IMR-90 (cell line): ENCODE results near the gene OR6V1. TPM values are rescaled to one million over a fixed set of nuclear protein-coding genes. Genes with fewer than 3 reads are reported as not detected.

Experiments
- ATAC-seq: fragments of 200-7000 bp; cut with Tn5 transposase; 2 replicates; pipeline ENCODE4 v1.9.1; 2020; ENCODE audit warnings: low read depth, mild to moderate bottlenecking, moderate library complexity
- BruUV-seq: library from RNA; stranded (reverse); fragments of 400-500 nt; replicated peaks from 2 replicates; lab custom pipeline; 2021; lab: Mats Ljungman, UMichigan
- CTCF ChIA-PET: fragments of 300-600 bp; formaldehyde crosslinking; extraction: SDS; loops from one replicate; lab custom pipeline; 2021; ENCODE audit warnings: antibody characterized with exemption; lab: Yijun Ruan, JAX
- POLR2A ChIA-PET: fragments of 300-600 bp; sonication (Branson Sonifier 250); formaldehyde crosslinking; loops from one replicate; lab custom pipeline; 2022; ENCODE audit warnings: antibody characterized with exemption; ENCODE audit not compliant: unreplicated experiment; lab: Charles Lee
- DNase-seq: peaks from one replicate; pipeline ENCODE4 v3.0.0; 2013
- H2AFZ ChIP-seq: replicated peaks from 2 replicates; pipeline ENCODE3; 2013; ENCODE audit warnings: low read length, mild to moderate bottlenecking; ENCODE audit not compliant: poor library complexity
- H2AK5ac ChIP-seq: 2 replicates; pipeline ENCODE4 v1.6.1; 2013; ENCODE audit warnings: low read depth, low read length, inconsistent platforms
- H2AK9ac ChIP-seq: replicated peaks from 2 replicates; pipeline ENCODE3; 2013; ENCODE audit warnings: mild to moderate bottlenecking, low read depth, low read length, moderate library complexity; ENCODE audit not compliant: poor library complexity
- H2BK120ac ChIP-seq: 2 replicates; pipeline ENCODE4 v1.6.1; 2013; ENCODE audit warnings: low read depth, low read length, inconsistent platforms
- H2BK15ac ChIP-seq: 3 replicates; pipeline ENCODE4 v1.6.1; 2013; ENCODE audit warnings: low read depth, low read length, inconsistent platforms
- H2BK20ac ChIP-seq: 2 replicates; pipeline ENCODE4 v1.6.1; 2013; ENCODE audit warnings: low read depth, mild to moderate bottlenecking, inconsistent platforms, low read length, moderate library complexity
- H2BK5ac ChIP-seq: 2 replicates; pipeline ENCODE4 v1.6.1; 2013; ENCODE audit warnings: mild to moderate bottlenecking, low read depth, low read length, inconsistent platforms; ENCODE audit not compliant: poor library complexity, severe bottlenecking
- H3K14ac ChIP-seq: replicated peaks from 2 replicates; pipeline ENCODE4 v1.6.1; 2013; ENCODE audit warnings: low read depth, low read length, inconsistent platforms
- H3K18ac ChIP-seq: 2 replicates; pipeline ENCODE4 v1.6.1; 2013; ENCODE audit warnings: low read depth, low read length, control low read depth
- H3K23ac ChIP-seq: 2 replicates; pipeline ENCODE4 v1.6.1; 2013; ENCODE audit warnings: low read depth, low read length, inconsistent platforms
- H3K27ac ChIP-seq: 2 replicates; pipeline ENCODE4 v1.5.1; 2013; ENCODE audit warnings: mild to moderate bottlenecking, control low read depth, low read length; ENCODE audit not compliant: insufficient read depth
- H3K27me3 ChIP-seq: 2 replicates; pipeline ENCODE4 v1.6.1; 2013; ENCODE audit warnings: low read length; ENCODE audit not compliant: control insufficient read depth, insufficient read depth
- H3K36me3 ChIP-seq: 2 replicates; pipeline ENCODE4 v1.6.1; 2013; ENCODE audit warnings: low read length, mixed read lengths; ENCODE audit not compliant: control insufficient read depth, insufficient read depth
- H3K4ac ChIP-seq: 2 replicates; pipeline ENCODE4 v1.6.1; 2013; ENCODE audit warnings: low read depth, low read length, inconsistent platforms
- H3K4me1 ChIP-seq: 2 replicates; pipeline ENCODE4 v1.6.1; 2013; ENCODE audit warnings: low read length, mixed read lengths; ENCODE audit not compliant: control insufficient read depth, insufficient read depth
- H3K4me2 ChIP-seq: 2 replicates; pipeline ENCODE4 v1.6.1; 2013; ENCODE audit warnings: low read depth, mild to moderate bottlenecking, control low read depth, low read length, moderate library complexity
- H3K4me3 ChIP-seq: 2 replicates; pipeline ENCODE4 v1.5.1; 2013; ENCODE audit warnings: low read depth, mild to moderate bottlenecking, control low read depth, low read length, moderate library complexity; ENCODE audit not compliant: insufficient read depth
- H3K56ac ChIP-seq: 2 replicates; pipeline ENCODE4 v1.6.1; 2013; ENCODE audit warnings: low read length, inconsistent platforms; ENCODE audit not compliant: insufficient read depth; ENCODE audit errors: extremely low read depth
- H3K79me1 ChIP-seq, 2 experiments: 2 replicates each; pipeline ENCODE4 v1.6.1; 2013; ENCODE audit warnings: low read length in 2 of 2, inconsistent platforms in 1 of 2, low read depth in 1 of 2
- H3K9ac ChIP-seq: 2 replicates; pipeline ENCODE4 v1.6.1; 2013; ENCODE audit warnings: low read depth, low read length, control low read depth
- H3K9me1 ChIP-seq: 2 replicates; pipeline ENCODE4 v1.6.1; 2013; ENCODE audit warnings: low read length, inconsistent platforms; ENCODE audit not compliant: insufficient read depth
- H3K9me3 ChIP-seq: 2 replicates; pipeline ENCODE4 v1.6.1; 2013; ENCODE audit warnings: low read length; ENCODE audit not compliant: control insufficient read depth, insufficient read depth
- H4K20me1 ChIP-seq: 2 replicates; pipeline ENCODE4 v1.6.1; 2013; ENCODE audit warnings: low read length, inconsistent platforms; ENCODE audit not compliant: insufficient read depth
- H4K5ac ChIP-seq: 2 replicates; pipeline ENCODE4 v1.6.1; 2013; ENCODE audit warnings: mild to moderate bottlenecking, low read depth, low read length, control low read depth
- H4K8ac ChIP-seq, 2 experiments: 2 replicates each; pipeline ENCODE4 v1.6.1; 2013; ENCODE audit warnings: low read depth in 2 of 2, low read length in 2 of 2, control low read depth in 1 of 2, inconsistent platforms in 1 of 2
- H4K91ac ChIP-seq: 2 replicates; pipeline ENCODE4 v1.6.1; 2013; ENCODE audit warnings: low read depth, low read length, inconsistent platforms; ENCODE audit not compliant: insufficient read depth
- BHLHE40 ChIP-seq: fragments of 150-350 bp; IDR thresholded peaks from 2 replicates; pipeline ENCODE4 v1.6.1; 2016; ENCODE audit warnings: mild to moderate bottlenecking, low read depth, low read length
- CEBPB ChIP-seq: IDR thresholded peaks from 2 replicates; pipeline ENCODE4 v1.6.1; 2012; ENCODE audit warnings: low read depth, low read length, improper control_type of control experiment
- FOS ChIP-seq: fragments of 150-350 bp; IDR thresholded peaks from 2 replicates; pipeline ENCODE4 v1.6.1; 2016; ENCODE audit warnings: low read depth, low read length
- MAFK ChIP-seq: IDR thresholded peaks from 2 replicates; pipeline ENCODE4 v1.6.1; 2012; ENCODE audit warnings: low read depth, low read length, improper control_type of control experiment
- MAZ ChIP-seq: IDR thresholded peaks from 2 replicates; pipeline ENCODE4 v1.6.1; 2012; ENCODE audit warnings: low read depth, mild to moderate bottlenecking, low read length, improper control_type of control experiment, moderate library complexity, borderline replicate concordance
- RAD21 ChIP-seq: IDR thresholded peaks from 2 replicates; pipeline ENCODE4 v1.6.1; 2012; ENCODE audit warnings: low read length, improper control_type of control experiment
- RCOR1 ChIP-seq: IDR thresholded peaks from 2 replicates; pipeline ENCODE4 v1.6.1; 2012; ENCODE audit warnings: mild to moderate bottlenecking, low read length, improper control_type of control experiment; ENCODE audit not compliant: insufficient replicate concordance
- RFX5 ChIP-seq: IDR thresholded peaks from 2 replicates; pipeline ENCODE4 v1.8.0; 2012; ENCODE audit warnings: low read depth, mild to moderate bottlenecking, low read length, moderate library complexity
- SMC3 ChIP-seq: fragments of 150-350 bp; IDR thresholded peaks from 2 replicates; pipeline ENCODE4 v1.6.1; 2016; ENCODE audit warnings: low read depth, mild to moderate bottlenecking, antibody characterized with exemption, low read length, moderate library complexity
- WGBS, 2 experiments: methylation state at CpG; one replicate each; pipeline versions ENCODE4 v1.1.5 to v1.1.7; 2013; ENCODE audit warnings: missing lambda C conversion rate in 2 of 2; ENCODE audit not compliant: insufficient read length in 1 of 2; ENCODE audit errors: extremely low coverage in 2 of 2; 5-methylcytosine and 5-hydroxymethylcytosine counted together
- dilution Hi-C: fragments of 300-500 bp; cut with HindIII; formaldehyde crosslinking; loops from one replicate; pipeline ENCODE4 v1.14.3; 2018; ENCODE audit warnings: low sequenced_read_pairs; ENCODE audit not compliant: unreplicated experiment
- in situ Hi-C: fragments of 300-500 bp; cut with MboI; formaldehyde crosslinking; loops from 3 replicates; pipeline ENCODE4 v1.14.3; 2019; ENCODE audit warnings: low sequenced_read_pairs, inconsistent platforms, mixed read lengths
- intact Hi-C: fragments of 100-400 bp; cut with micrococcal nuclease; formaldehyde crosslinking; loops from 2 replicates; pipeline ENCODE4 v1.10.0; 2022
- polyA plus RNA-seq, 3 experiments: library from polyadenylated mRNA; depleted of rRNA; stranded (reverse); fragments of >200 nt; gene quantifications; 2 replicates each; pipeline ENCODE4 v1.2.3, GENCODE V29; 2012; ENCODE audit warnings: low replicate concordance in 1 of 3
- total RNA-seq: library from RNA; depleted of rRNA; stranded (reverse); fragments of >200 nt; gene quantifications from 2 replicates; pipeline ENCODE4 v1.2.3, GENCODE V29; 2012
- TF ChIP-seq, protein P1 (sequence below): fragments of 150-350 bp; IDR thresholded peaks from 2 replicates; pipeline ENCODE4 v1.6.1; 2017; ENCODE audit warnings: mild to moderate bottlenecking, antibody characterized with exemption, low read length, low read depth
- TF ChIP-seq, protein P2 (sequence below): conservative IDR thresholded peaks from 2 replicates; pipeline ENCODE4 v1.5.1; 2012; ENCODE audit warnings: mild to moderate bottlenecking, low read depth, low read length, improper control_type of control experiment

OR6V1 gene
- total and polyA plus RNA-seq, 2 of the 4 experiments (the other 2 are of a cell fraction): not detected

DNA sequence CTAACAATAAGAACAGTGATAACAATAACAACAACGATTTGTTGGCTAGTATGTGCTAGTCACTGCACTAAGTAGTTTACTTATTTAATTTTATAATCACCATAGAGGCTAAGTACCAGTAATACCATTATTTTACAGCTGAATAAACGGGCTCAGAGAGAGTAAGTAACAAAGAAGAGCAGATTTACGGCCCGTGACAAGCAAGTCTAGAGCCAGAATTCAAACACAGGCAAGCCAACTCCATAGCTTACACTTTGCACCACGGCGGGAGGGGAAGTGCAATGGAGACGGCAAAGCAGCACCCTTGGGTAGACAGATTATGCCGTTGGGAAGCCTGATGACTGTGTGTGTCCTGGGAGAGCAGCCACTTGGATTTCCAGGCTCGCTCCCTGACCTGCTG is 1.2 kb upstream of the OR6V1 start:
- Histone ChIP-seq H3K9me3 (peaks cover 6% of the 10 kb centered on the region; the same call in 1 of the 2 replicates), H3K27ac (no peak overlapping the region), H3K4me2 (no peak overlapping the region), H3K36me3 (no peaks in the 10 kb centered on the region), H3K4me3 (no peak overlapping the region), H3K56ac (no peak overlapping the region), H2BK20ac (no peak overlapping the region), H3K9ac (no peak overlapping the region), H3K4me1 (no peaks in the 10 kb centered on the region), H4K20me1 (no peaks in the 10 kb centered on the region), H2AK9ac (no peak overlapping the region), H2BK120ac (no peak overlapping the region), H2BK15ac (no peak overlapping the region), H2AK5ac (no peak overlapping the region), H4K91ac (no peak overlapping the region), H3K9me1 (no peaks in the 10 kb centered on the region), H3K23ac (no peak overlapping the region), H3K27me3 (no peaks in the 10 kb centered on the region), H3K79me1 (no peaks in the 10 kb centered on the region), H2BK5ac (no peak overlapping the region), H2AFZ (no peak overlapping the region), H3K14ac (no peak overlapping the region), H4K8ac (no peak overlapping the region), H4K5ac (no peak overlapping the region), H3K18ac (no peak overlapping the region), H3K4ac (no peak overlapping the region)
- ChIA-PET POLR2A (no interaction called here), CTCF (interaction anchor here (0.6 kb wide), 1 partner anchor 368 kb away, joined by 10 read pairs; no protein-coding TSS in a partner anchor)
- DNase-seq (no peak), ATAC-seq (no peak)
- in situ Hi-C loops: no loop called here
- no CpG with 5 or more reads among the region's 9 CpGs for WGBS, 2 experiments
- TF ChIP-seq RAD21 (no peak), CEBPB (no peak), MAZ (no peak), SMC3 (no peak), FOS (no peak), RCOR1 (no peak), BHLHE40 (no peak), MAFK (no peak), RFX5 (no peak)
- TF ChIP-seq, protein P1, sequence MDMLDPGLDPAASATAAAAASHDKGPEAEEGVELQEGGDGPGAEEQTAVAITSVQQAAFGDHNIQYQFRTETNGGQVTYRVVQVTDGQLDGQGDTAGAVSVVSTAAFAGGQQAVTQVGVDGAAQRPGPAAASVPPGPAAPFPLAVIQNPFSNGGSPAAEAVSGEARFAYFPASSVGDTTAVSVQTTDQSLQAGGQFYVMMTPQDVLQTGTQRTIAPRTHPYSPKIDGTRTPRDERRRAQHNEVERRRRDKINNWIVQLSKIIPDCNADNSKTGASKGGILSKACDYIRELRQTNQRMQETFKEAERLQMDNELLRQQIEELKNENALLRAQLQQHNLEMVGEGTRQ: no peak
- TF ChIP-seq, protein P2, sequence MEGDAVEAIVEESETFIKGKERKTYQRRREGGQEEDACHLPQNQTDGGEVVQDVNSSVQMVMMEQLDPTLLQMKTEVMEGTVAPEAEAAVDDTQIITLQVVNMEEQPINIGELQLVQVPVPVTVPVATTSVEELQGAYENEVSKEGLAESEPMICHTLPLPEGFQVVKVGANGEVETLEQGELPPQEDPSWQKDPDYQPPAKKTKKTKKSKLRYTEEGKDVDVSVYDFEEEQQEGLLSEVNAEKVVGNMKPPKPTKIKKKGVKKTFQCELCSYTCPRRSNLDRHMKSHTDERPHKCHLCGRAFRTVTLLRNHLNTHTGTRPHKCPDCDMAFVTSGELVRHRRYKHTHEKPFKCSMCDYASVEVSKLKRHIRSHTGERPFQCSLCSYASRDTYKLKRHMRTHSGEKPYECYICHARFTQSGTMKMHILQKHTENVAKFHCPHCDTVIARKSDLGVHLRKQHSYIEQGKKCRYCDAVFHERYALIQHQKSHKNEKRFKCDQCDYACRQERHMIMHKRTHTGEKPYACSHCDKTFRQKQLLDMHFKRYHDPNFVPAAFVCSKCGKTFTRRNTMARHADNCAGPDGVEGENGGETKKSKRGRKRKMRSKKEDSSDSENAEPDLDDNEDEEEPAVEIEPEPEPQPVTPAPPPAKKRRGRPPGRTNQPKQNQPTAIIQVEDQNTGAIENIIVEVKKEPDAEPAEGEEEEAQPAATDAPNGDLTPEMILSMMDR: no peak
- dilution Hi-C loops: no loop called here
- intact Hi-C loops: no loop called here
- no TSS peak for BruUV-seq
